COLO668 (cell line): ENCODE data around the gene OR13C8.
"Not testable (repeated sequence)": the region's sequence is repeated elsewhere in the genome, so short reads cannot be mapped to it uniquely, and the experiment has no call there.

Experiments used
- DNase-seq: peaks from one replicate; lab custom pipeline; 2025; ENCODE audit not compliant: unreplicated experiment; lab: John Stamatoyannopoulos, UW

The OR13C8 gene, protein sequence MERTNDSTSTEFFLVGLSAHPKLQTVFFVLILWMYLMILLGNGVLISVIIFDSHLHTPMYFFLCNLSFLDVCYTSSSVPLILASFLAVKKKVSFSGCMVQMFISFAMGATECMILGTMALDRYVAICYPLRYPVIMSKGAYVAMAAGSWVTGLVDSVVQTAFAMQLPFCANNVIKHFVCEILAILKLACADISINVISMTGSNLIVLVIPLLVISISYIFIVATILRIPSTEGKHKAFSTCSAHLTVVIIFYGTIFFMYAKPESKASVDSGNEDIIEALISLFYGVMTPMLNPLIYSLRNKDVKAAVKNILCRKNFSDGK

DNA sequence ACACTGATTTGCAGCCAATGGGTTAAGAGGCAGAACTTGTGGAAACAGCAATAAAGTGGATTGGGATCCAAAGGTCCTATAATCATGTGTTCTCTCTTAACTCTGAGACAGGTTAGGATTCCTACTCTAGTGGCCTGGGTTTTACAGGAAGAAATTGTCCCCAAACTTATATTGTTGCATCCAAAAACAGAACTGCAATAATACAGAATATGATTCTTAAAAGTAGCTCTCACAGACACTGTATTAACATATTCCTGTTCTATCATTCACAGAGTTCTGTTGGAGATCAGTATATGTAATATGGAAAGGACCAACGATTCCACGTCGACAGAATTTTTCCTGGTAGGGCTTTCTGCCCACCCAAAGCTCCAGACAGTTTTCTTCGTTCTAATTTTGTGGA lies at the start of gene OR13C8:
Gene OR13C8 (plus strand): TSS at position 301 of the 400 bp plus-strand sequence. CDS start 0 bp downstream, at position 301.
- DNase-seq: no peak

DNA sequence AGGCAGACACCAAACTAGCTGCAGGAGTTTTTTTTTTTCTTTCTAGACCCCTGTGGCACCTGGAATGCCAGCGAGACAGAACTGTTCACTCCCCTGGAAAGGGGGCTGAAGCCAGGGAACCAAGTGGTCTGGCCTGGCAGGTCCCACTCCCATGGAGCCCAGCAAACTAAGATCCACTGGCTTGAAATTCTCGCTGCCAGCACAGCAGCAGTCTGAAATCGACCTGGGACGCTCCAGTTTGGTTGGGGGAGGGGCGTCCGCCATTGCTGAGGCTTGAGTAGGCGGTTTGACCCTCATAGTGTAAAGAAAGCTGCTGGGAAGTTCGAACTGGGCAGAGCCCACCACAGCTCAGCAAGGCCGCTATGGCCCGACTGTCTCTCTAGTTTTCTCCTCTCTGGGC lies 48.7 kb upstream of the OR13C8 start:
- DNase-seq: not testable (repeated sequence)

DNA sequence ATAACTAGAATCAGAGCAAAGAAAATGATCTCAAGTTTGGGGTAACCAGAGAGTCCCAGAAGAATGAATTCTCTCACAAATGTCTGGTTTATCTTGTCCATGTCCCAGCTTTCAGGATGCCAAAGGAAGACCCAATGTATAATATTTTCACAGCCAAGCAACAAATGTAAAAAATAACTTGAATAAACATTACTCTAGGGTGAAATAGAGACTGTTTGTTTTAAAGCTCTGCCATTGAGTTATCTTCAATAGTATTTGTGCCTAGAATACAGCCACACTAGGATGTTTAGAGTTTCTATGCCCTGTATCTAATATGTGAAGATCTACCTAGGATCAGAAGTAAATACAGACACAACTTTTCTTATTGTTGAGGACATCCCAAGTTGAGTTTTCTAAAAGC lies 41.9 kb upstream of the OR13C8 start, which contains the start of gene OR13C4:
Gene OR13C4 (minus strand): TSS at position 101 of the 400 bp plus-strand sequence. CDS start 0 bp downstream, at position 101.
- DNase-seq: no peak

DNA sequence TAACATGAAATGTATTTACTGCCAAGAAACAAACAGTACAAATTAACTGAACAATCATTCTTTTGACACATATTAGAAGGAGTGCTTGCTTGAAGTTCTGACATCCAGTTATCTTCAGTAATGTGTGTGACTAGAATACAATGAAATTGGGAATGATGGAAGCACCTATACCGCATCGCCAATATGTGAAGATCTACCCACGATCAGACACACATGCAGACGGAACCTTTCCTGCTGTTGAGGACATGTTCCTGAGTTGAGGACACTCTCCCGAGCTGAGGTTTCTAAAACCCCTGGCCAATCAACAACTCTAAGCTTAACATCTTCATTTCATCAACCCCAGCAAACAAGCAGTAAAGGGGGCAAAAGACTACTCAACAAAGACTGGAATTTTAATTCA lies 32.2 kb upstream of the OR13C8 start, which contains the start of gene OR13C3:
Gene OR13C3 (minus strand): TSS at position 101 of the 400 bp plus-strand sequence. CDS start 133 bp downstream, outside the sequence.
- no peak for DNase-seq

DNA sequence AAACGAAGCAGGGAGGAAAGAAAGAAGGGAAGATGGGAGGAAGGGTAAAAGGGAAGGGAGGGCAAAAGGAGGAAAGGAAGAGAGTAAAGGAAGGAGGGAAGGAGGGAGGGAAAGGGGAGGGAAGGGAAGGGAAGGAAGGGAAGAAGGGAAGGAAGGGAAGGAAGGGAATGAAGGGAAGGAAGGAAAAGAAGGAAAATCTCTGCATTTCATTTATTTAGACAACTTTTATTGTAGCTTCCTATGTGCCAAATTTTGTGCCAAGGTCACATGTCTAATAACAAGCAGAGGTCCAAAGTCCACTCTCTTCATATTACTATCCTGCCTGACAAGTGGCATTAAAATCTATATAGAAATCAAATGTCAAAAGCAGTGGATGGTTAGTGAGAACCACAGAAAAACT lies 29.7 kb upstream of the OR13C8 start:
- DNase-seq: no peak

DNA sequence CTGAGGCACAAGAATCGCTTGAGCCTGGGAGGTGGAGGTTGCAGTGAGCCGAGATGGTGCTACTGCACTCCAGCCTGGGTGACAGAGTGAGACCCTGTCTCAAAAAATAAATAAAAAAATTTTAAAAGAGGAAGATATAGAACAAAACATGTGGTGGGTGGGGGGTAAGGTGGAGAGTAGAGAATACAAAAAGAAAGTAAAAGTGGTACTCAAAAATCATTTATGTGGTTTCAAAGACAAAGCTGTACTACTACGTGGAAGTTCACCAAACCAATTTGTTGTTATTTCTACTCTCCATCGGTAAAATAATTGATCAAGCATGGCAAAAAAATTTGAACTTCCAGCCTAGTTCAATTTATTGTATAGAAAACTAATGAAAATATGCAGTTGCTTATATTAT lies 24.3 kb upstream of the OR13C8 start:
- no peak for DNase-seq

DNA sequence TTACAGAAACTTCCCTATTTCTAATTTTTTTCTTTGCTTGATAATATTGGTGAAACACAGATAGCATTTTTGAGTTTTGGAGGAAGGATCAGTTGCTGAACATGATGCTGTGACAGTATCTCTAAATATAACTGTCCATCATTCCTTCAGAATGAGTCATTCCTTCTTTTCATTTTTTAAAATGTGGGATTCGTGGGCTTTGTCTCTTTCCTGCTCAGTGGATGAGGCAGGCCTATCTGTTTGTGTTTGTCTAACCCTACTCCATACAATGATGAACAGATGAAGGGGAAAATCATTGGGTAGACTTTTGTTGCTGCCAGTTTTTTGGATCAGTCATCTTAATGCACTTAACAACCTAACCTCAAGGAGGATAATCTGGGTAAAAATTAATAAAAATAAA lies 15.7 kb upstream of the OR13C8 start:
- DNase-seq: no peak

DNA sequence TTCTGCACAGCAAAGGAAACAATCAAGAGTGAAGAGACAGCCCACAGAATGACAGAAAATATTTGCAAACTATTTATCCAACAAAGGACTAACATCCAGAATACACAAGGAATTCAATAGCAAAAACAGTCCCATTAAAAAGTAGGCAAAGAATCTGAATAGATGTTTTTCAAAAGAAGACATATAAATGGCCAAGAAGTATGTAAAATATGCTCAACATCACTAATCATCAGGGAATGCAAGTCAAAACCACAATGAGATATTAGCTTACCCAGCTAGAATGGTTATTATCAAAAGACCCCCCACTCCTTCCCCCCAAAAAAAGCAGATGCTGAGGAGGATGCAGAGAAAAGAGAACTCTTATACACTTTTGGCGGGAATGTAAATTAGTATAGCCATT lies 13.4 kb upstream of the OR13C8 start:
- no peak for DNase-seq

DNA sequence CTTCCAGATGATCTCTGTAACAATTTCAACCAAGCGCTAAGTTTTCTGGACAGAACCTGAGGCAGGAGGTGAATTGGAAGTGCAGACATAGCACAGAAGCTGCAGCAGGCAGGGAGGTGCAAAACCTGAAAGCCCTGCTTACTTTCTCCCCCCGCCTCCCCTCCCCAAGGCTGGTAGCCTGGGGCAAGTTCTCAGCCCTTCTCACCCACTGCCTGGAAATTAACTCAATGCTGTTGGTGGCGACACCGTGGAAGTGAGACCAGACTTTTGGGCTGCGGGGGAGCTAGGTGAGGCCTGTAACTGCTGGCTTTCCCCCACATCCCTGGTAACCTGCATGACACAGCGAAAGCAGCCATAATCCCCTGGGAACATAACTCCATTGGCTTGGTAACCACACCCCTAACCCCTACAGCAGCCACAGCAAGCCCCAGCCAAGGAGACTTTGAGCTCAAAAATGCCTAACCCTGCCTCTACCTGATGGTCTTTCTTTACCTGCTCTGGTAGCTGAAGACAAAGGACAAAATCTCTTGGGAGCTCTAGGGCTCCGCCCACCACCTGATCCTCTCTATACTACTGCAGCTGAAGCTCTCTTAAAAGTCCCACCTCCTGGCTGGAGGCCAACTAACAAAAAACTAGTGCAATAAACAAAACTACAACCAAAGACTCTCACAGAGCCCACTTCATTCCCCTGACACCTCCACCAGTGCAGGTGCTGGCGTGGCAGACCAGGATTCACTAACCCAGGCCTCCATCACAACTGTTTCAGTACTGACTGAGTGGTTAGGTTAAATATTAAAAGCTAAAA lies 11.9 kb upstream of the OR13C8 start:
- DNase-seq: peak; percentile 5

DNA sequence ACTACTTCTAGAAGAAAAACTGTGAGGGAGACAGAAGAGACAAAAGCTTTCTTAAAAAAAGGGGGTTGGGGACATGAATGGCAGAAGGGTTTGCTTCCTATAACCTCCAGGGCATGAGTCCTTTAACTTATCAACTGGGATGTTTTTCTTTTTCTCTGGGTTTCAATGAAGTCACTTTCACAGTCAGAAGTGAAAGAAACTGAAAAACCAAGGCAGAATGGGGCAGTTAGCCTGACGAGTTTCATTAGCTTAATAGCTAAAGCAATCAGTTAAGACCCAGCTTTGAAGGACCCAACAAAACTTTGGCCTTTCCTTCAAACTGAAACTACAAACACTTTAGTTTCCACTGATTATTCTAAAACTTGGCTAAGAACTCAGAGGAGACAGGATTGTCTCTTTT lies 4.6 kb upstream of the OR13C8 start:
- DNase-seq: no peak

DNA sequence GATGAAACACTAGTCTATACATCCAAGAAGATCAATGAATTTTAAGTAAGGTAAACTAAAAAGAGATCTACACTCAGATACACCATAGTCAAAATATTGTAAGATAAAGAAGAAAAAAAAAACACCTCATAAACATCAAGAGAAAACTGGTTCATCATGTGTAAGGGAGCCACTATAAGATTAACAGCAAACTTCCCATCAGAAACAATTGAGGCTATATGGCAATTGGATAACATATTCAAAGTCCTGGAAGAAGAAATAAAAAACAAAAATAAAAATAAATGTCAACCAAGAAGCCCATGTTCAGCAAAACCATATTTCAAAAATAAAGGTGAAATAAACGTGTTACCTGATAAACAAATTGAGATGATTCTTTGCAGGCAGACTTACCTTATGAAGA lies 3.6 kb downstream of the OR13C8 start:
- no peak for DNase-seq

DNA sequence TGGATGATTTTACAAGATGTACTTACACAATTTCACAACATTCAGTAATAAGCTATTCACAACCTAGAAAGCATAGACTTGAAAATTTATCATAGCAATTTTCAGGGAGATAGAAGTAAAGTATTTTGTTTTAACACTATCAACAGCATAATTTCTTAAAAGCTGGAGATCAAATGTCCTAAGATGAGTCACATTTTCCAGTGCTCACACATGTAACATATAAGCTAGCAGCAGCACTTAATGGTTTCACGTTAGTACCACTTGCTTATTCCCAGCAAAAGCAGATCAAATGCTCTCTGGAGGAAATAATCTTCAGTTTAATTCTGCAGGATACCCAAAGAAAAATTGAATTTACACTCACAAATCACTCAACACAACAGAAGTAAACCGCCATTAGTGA lies 6.5 kb downstream of the OR13C8 start:
- DNase-seq: no peak

DNA sequence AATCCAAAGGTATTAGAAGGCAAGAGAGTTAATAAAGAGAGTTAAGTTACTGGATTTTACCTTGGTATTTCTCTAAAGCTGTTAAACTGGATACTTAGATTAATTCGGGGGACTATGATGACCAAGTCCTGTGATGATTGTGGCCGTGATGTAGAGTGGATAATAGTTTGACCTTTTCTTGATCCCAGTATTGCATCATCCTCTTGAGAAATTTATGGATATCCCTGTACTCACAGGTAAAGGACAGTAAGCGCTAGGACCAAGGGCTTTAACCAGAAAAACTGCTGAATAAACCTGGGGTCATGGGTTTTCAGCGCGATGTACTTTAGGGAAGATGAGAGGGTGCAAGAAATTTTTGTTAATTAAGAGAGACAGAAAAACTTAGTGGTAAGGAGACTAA lies 8.3 kb downstream of the OR13C8 start:
- DNase-seq: no peak

DNA sequence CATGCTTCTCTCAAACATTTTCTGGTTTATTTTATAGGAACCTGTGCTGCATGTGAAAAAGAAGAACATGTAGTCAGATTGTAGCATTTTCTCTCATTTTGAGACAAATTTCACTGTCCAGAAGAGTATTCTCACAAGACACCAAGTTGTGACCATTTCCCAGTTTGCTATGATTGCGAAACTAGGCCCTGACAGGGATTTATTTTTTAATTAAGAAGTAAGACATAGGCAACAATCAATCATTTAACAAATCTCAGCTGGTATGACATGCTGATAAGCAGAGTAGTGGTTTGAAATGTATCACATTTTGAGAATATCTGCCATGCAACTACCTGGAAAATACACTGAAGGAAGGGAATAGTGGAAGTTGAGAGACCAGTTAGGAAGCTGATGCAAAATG lies 11.6 kb downstream of the OR13C8 start:
- no peak for DNase-seq

DNA sequence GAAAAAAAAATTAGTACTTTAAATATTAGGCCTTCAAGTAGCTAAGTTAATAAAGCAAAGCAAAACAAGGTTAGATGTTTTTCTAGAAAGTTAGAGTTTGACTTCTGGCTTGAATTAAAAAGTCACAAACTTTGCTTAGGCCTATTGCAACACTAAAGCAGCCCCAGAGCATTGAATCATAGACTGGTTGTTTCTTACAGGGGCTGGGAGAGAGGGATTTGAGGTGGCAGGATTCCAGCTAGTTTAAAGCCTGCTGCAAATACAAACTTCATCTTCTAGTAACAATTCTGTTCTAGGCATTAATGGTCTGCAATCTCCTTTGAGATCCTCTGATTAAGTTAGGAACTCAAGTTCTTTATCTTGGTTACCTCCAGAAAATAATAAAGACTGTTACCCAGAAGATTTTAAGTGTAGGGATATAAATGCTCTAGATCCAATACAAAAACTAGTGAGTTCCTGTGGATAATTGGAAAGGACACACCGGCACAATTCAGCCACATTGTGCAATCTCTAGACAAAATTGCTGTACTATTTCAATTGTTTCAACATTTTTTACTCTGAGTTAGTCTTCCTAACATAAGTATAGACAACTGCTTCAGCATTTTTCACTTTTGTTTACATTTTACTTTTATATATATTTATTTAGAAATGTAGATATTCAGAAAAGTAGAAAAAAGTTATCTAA lies 17.7 kb downstream of the OR13C8 start:
- DNase-seq: no peak

DNA sequence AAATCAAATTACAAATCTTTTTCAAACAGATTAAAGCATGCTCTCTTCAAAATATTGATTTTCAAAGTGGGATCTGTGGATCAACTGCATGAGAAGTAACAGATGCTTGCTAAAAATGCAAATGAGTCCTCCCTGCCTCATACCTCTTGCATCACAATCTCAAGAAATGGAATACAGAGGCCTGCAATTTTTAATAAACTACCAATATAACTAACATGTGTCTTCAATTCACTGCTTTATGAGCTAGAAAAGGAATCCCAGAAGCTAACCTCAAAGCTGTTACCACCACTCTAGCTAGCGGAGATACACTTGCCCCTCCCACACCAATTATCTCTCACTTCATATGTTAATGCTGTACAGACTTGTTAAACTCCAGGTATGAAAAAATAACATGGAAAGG lies 20.7 kb downstream of the OR13C8 start:
- no peak for DNase-seq

DNA sequence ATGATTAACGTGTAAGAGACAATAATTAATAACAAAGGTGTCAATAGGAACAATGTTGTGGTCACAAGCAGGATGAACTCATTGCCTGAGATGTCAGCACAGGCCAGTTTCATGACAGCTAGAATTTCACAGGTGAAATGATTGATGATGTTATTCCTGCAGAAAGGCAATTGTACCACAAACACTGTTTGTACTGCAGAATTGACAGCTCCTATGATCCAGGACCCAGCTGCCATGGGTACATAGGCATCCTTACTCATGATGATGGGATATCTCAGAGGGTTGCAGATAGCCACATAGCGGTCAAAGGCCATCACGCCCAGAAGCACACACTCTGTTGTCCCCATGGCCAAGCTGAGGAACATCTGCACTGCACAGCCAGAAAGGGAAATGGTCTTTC lies 29.8 kb downstream of the OR13C8 start:
- DNase-seq: not testable (repeated sequence)

DNA sequence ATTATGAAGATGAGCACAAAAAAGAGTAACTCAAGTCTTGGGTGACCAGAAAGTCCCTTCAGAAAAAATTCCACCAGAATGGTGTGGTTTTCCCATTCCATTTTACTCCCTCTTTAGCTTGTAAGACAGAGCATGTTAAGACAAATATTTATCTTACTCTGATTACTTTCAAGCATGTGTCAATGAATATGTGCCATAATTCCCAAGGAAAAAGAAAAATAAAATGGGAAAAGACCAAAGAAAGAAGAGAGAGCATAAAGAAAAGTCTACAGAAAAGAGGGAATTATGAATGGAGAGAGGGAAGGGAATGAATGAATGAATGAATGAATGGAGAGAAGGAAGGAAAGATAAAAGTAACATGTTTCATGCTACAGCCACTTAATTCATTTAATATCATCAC lies 30.3 kb downstream of the OR13C8 start, which contains the start of gene OR13C5:
Gene OR13C5 (minus strand): TSS at position 101 of the 400 bp plus-strand sequence. CDS start 0 bp downstream, at position 101.
- not testable (repeated sequence) for DNase-seq

DNA sequence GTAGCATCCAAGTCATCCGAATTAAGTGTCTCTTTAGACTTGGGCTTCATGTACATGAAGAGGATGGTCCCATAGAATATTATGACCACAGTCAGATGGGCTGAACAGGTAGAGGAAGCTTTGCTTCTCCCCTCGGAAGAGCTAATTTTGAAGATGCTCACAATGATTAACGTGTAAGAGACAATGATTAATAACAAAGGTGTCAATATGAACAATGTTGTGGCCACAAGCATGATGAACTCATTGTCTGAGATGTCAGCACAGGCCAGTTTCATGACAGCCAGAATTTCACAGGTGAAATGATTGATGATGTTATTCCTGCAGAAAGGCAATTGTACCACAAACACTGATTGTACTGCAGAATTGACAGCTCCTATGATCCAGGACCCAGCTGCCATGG lies 35.8 kb downstream of the OR13C8 start:
- no peak for DNase-seq

DNA sequence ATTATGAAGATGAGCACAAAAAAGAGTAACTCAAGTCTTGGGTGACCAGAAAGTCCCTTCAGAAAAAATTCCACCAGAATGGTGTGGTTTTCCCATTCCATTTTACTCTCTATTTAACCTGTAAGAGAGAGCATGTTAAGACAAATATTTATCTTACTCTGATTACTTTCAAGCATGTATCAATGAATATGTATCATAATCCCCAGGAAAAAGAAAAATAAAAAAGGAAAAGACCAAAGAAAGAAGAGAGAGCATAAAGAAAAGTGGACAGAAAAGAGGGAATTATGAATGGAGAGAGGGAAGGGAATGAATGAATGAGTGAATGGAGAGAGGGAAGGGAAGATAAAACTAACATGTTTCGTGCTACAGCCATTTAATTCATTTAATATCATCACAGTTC lies 36.6 kb downstream of the OR13C8 start, which contains the start of gene OR13C2:
Gene OR13C2 (minus strand): TSS at position 101 of the 400 bp plus-strand sequence. CDS start 0 bp downstream, at position 101.
- DNase-seq: not testable (repeated sequence)

DNA sequence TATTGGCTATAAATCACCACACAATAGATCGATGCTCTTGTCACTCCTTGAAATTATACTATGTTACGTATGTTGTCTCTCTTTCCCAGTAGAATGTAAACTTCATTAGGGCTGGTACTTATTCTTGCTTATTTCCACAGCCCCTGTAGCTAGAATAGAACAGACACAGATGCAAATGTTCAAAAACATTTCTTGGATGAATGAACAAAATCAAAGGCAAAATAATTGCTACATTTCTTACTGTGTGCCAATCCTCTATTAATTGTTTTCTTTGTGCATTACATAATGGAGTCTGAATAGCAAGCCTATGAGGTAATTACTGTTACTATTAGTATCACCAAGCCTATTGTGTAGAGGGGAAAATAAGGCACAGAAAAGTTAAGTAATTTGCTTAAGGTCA lies 37.2 kb downstream of the OR13C8 start:
- DNase-seq: no peak
